GM23248 (cell line): ENCODE results near the gene COPS8.

ENCODE experiments used
- EZH2 ChIP-seq: fragments of 200-600 bp; sonication (generic); IDR thresholded peaks from 2 replicates; pipeline ENCODE4 v1.6.1; 2018; ENCODE audit warnings: antibody characterized with exemption, mild to moderate bottlenecking; ENCODE audit not compliant: insufficient read depth, poor library complexity, severe bottlenecking
- EZH2phosphoT487 ChIP-seq: fragments of 200-600 bp; sonication (generic); IDR thresholded peaks from 2 replicates; pipeline ENCODE4 v1.6.1; 2018; ENCODE audit warnings: antibody characterized with exemption, moderate library complexity, mild to moderate bottlenecking, low read depth; ENCODE audit not compliant: insufficient read depth

- no peak for TF ChIP-seq EZH2
- no peak for TF ChIP-seq EZH2phosphoT487
Measured at GRCh38 chr2:237055386-237056100, 30.1 kb upstream of the COPS8 start.
